Prostate gland (tissue), 2 donors: ENCODE results near the gene FIBIN. TPM values are rescaled to one million over a fixed set of nuclear protein-coding genes. Genes with fewer than 3 reads are reported as not detected.
"Not testable (repeated sequence)": the region's sequence is repeated elsewhere in the genome, so short reads cannot be mapped to it uniquely, and the experiment has no call there.

Experiments used
- DNase-seq: peaks from one replicate; pipeline ENCODE4 v3.0.0-alpha.2; 2019; ENCODE audit warnings: low spot score
- H3K27ac ChIP-seq, 2 donors: fragments of 200-600 bp; sonication (generic); 2 replicates each; pipeline ENCODE4 v1.5.1; 2017 to 2019
- H3K27me3 ChIP-seq: fragments of 200-600 bp; sonication (generic); replicated peaks from 2 replicates; pipeline ENCODE4 v1.5.1; 2019; ENCODE audit not compliant: insufficient read depth
- H3K36me3 ChIP-seq, 2 donors: fragments of 200-600 bp; sonication (generic); 1 replicate in 1 of 2; 2 replicates in 1 of 2; pipeline versions ENCODE4 v1.5.1 to v1.8.1; 2017 to 2019
- H3K4me1 ChIP-seq: fragments of 200-600 bp; sonication (generic); replicated peaks from 2 replicates; pipeline ENCODE4 v1.5.1; 2019
- H3K4me3 ChIP-seq, 2 donors: fragments of 200-600 bp; sonication (generic); 2 replicates each; pipeline ENCODE4 v1.5.1; 2017 to 2019
- H3K9me3 ChIP-seq: fragments of 200-600 bp; sonication (generic); 2 replicates; pipeline ENCODE4 v1.5.1; 2017
- POLR2A ChIP-seq: fragments of 450-650 bp; IDR thresholded peaks from one replicate; pipeline ENCODE4 v1.6.1; 2016; ENCODE audit warnings: antibody characterized with exemption, mild to moderate bottlenecking
- POLR2AphosphoS5 ChIP-seq: sonication (generic); formaldehyde crosslinking; IDR thresholded peaks from one replicate; pipeline ENCODE4 v1.6.1; 2017; ENCODE audit warnings: antibody characterized with exemption
- WGBS: methylation state at CpG from one replicate; pipeline ENCODE4 v1.1.5; 2018; 5-methylcytosine and 5-hydroxymethylcytosine counted together
- intact Hi-C: fragments of 100-400 bp; cut with DNase I; formaldehyde crosslinking; loops from one replicate; pipeline ENCODE4 v1.14.2; 2022
- total RNA-seq, 2 donors: library from RNA; depleted of rRNA; stranded (reverse); fragments of >200 nt; gene quantifications; one replicate each; pipeline ENCODE4 v1.1.0, GENCODE V29; 2016
- TF ChIP-seq, protein P1 (sequence below), 4 experiments: fragments of 200-600 bp in 2 of 4; fragments of 450-650 bp in 2 of 4; sonication (generic) in 2 of 4; IDR thresholded peaks; 1 replicate in 3 of 4; 2 replicates in 1 of 4; pipeline ENCODE4 v1.5.1; 2016 to 2019; ENCODE audit warnings: antibody characterized with exemption in 4 of 4, mild to moderate bottlenecking in 2 of 4, moderate library complexity in 2 of 4

FIBIN gene
- total RNA-seq, 2 donors from 2014 or later: 5.7 to 13.4 TPM

- no peak for TF ChIP-seq POLR2AphosphoS5
- TF ChIP-seq, protein P1, sequence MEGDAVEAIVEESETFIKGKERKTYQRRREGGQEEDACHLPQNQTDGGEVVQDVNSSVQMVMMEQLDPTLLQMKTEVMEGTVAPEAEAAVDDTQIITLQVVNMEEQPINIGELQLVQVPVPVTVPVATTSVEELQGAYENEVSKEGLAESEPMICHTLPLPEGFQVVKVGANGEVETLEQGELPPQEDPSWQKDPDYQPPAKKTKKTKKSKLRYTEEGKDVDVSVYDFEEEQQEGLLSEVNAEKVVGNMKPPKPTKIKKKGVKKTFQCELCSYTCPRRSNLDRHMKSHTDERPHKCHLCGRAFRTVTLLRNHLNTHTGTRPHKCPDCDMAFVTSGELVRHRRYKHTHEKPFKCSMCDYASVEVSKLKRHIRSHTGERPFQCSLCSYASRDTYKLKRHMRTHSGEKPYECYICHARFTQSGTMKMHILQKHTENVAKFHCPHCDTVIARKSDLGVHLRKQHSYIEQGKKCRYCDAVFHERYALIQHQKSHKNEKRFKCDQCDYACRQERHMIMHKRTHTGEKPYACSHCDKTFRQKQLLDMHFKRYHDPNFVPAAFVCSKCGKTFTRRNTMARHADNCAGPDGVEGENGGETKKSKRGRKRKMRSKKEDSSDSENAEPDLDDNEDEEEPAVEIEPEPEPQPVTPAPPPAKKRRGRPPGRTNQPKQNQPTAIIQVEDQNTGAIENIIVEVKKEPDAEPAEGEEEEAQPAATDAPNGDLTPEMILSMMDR (IDR thresholded peaks at IDR 0.05): no peak
- TF ChIP-seq POLR2A: no peak
- Histone ChIP-seq H3K4me1 (no peaks in the 10 kb centered on the region), H3K27me3 (no peaks in the 10 kb centered on the region), H3K27ac (no peak overlapping the region), H3K4me3 (no peak overlapping the region), H3K36me3 (no peaks in the 10 kb centered on the region), H3K9me3 (no peaks in the 10 kb centered on the region)
- WGBS: 79% methylated on average over 2 of the region's 2 CpGs
- no peak for DNase-seq
- intact Hi-C loops: no loop called here
Observed at GRCh38 chr11:26960281-26960680, 33.6 kb upstream of the FIBIN start.

GRCh38 chr11:26963764-26964163 is 30.1 kb upstream of the FIBIN start:
- WGBS: 69% methylated on average over 1 of the region's 1 CpG
- no peak for DNase-seq
- H3K4me3 ChIP-seq: no peak overlapping the region
- no peaks in the 10 kb centered on the region for H3K27me3 ChIP-seq
- no peaks in the 10 kb centered on the region for H3K4me1 ChIP-seq
- H3K9me3 ChIP-seq: no peaks in the 10 kb centered on the region
- TF ChIP-seq, protein P1 (IDR thresholded peaks at IDR 0.05): no peak
- no peak for TF ChIP-seq POLR2A
- TF ChIP-seq POLR2AphosphoS5: no peak
- intact Hi-C loops: no loop called here
- no peak overlapping the region for H3K27ac ChIP-seq
- no peaks in the 10 kb centered on the region for H3K36me3 ChIP-seq

GRCh38 chr11:26964339-26964738 is 29.6 kb upstream of the FIBIN start:
- H3K4me1 ChIP-seq: no peaks in the 10 kb centered on the region
- TF ChIP-seq POLR2AphosphoS5: no peak
- TF ChIP-seq, protein P1 (IDR thresholded peaks at IDR 0.05): no peak
- TF ChIP-seq POLR2A: no peak
- H3K4me3 ChIP-seq: no peak overlapping the region
- no peaks in the 10 kb centered on the region for H3K9me3 ChIP-seq
- H3K27ac ChIP-seq: no peak overlapping the region
- no peaks in the 10 kb centered on the region for H3K27me3 ChIP-seq
- intact Hi-C loops: no loop called here
- DNase-seq: no peak
- no peaks in the 10 kb centered on the region for H3K36me3 ChIP-seq
- 28% methylated on average over 3 of the region's 3 CpGs for WGBS

- WGBS: 94% methylated on average over 32 of the region's 32 CpGs
- H3K4me3 ChIP-seq, H3K36me3 ChIP-seq, H3K9me3 ChIP-seq, intact Hi-C loops, H3K4me1 ChIP-seq, H3K27ac ChIP-seq, H3K27me3 ChIP-seq, DNase-seq: not testable (repeated sequence)
Observed at GRCh38 chr11:26964847-26965485, 28.9 kb upstream of the FIBIN start.

GRCh38 chr11:26971961-26972360 is 22.0 kb upstream of the FIBIN start:
- Histone ChIP-seq H3K4me3 (no peak overlapping the region), H3K9me3 (no peaks in the 10 kb centered on the region), H3K27ac (no peak overlapping the region), H3K4me1 (no peaks in the 10 kb centered on the region), H3K27me3 (no peaks in the 10 kb centered on the region), H3K36me3 (no peaks in the 10 kb centered on the region)
- no peak for TF ChIP-seq POLR2AphosphoS5
- TF ChIP-seq POLR2A: no peak
- DNase-seq: no peak
- 63% methylated on average over 2 of the region's 2 CpGs for WGBS
- intact Hi-C loops: no loop called here

DNA sequence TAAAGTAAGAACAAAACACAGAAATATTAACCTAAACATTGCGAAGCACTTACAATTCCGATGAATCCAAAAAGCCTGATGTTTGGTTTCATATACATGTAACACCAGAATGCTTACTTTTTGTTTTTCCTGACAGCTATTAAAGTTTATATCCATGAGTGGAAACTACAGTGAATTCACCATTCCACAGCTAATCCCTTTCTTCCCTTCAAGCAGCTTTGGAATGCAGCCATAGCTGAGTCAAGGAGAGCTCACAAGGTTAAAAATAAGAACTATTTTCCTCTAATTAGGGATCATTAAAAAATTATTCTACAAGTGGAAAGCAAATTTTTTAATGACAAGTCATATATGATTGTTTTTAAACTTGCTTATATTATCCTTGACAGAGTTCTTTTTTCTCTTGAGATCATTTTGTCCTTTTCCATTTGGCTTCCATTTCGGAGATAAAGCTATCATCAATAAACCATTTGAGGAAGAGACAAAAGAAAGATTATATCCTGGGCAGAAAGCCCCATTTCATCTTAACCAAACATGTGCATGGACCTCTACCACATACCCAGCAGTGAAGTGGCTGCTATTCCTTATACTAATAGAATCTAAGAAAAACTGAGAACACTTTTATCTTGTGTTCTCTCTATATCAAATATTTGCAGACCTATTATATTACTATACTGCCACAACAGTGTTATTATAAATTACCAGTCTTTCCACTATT is 19.7 kb upstream of the FIBIN start:
- TF ChIP-seq POLR2AphosphoS5 (no peak), POLR2A (no peak)
- TF ChIP-seq, protein P1 (IDR thresholded peaks at IDR 0.05): no peak
- H3K36me3 ChIP-seq: no peaks in the 10 kb centered on the region
- H3K4me1 ChIP-seq: no peaks in the 10 kb centered on the region
- 36% methylated on average over 3 of the region's 3 CpGs for WGBS
- DNase-seq: no peak
- H3K9me3 ChIP-seq: no peaks in the 10 kb centered on the region
- intact Hi-C loops: no loop called here
- H3K27ac ChIP-seq: no peak overlapping the region
- H3K27me3 ChIP-seq: no peaks in the 10 kb centered on the region
- no peak overlapping the region for H3K4me3 ChIP-seq
